ENCODE results near the gene CACNA1B.

Gene CACNA1B

GRCh38 chr9:138025908-138026307 is 148.3 kb downstream of the CACNA1B start:
- H3K27ac ChIP-seq: no peak overlapping the region
- no peaks in the 10 kb centered on the region for H3K9me3 ChIP-seq
- no peak for TF ChIP-seq CTCF (IDR thresholded peaks at IDR 0.05)
- no peaks in the 10 kb centered on the region for H3K4me1 ChIP-seq (ENCODE audit: control insufficient read depth in 1 of 2, insufficient read depth in 1 of 2, low read depth in 1 of 2, low read length in 1 of 2)
- H3K27me3 ChIP-seq: peaks cover 93% of the 10 kb centered on the region
- no peaks in the 10 kb centered on the region for H3K36me3 ChIP-seq
- no peak overlapping the region for H3K4me3 ChIP-seq (ENCODE audit: low read depth in 1 of 2, low read length in 1 of 2)

DNA sequence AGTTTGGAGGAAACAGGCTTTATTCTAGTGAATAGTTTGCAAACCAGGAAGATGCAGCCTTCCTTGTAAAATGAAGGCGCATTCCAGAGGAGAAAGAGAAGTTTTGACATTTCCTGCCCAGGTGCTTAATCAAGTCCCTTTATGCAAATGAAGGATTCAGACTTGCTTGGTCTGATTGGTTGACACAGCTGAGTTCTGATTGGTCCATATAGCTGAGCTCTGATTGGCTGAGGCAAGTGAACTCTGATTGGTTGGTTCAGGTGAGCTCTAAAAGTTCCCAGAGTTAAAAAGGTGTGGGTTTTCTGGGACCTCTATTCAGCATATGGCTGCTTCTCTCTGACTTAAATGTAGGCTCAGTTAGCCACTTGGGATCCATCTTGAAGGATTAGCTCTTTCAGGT is 151.0 kb downstream of the CACNA1B start:
- Histone ChIP-seq H3K4me3 (ENCODE audit: low read depth in 1 of 2, low read length in 1 of 2) (no peak overlapping the region), H3K4me1 (ENCODE audit: control insufficient read depth in 1 of 2, insufficient read depth in 1 of 2, low read depth in 1 of 2, low read length in 1 of 2) (no peaks in the 10 kb centered on the region), H3K27ac (no peak overlapping the region), H3K36me3 (no peaks in the 10 kb centered on the region), H3K27me3 (peaks cover 74% of the 10 kb centered on the region), H3K9me3 (no peaks in the 10 kb centered on the region)
- no peak for TF ChIP-seq CTCF (IDR thresholded peaks at IDR 0.05)

DNA sequence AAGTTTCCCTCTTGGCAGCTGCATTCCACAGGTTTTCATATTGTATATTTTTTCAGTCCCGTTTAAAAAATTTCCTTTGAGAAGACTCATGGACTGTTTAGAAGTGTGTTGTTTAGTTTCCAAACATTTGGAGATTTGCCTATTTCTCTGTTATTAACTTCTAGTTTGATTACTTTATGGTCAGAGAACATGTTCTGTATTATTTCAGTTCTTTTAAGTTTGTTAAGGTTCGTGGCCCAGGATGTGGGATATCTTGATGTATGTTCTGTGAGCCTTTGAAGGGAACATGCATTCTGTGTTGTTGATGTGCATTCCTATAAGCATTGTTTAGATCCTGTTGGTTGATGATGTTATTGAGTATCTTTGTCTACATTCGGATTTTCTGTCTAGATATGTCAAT is 153.6 kb downstream of the CACNA1B start:
- Histone ChIP-seq H3K9me3 (no peaks in the 10 kb centered on the region), H3K36me3 (no peaks in the 10 kb centered on the region)

DNA sequence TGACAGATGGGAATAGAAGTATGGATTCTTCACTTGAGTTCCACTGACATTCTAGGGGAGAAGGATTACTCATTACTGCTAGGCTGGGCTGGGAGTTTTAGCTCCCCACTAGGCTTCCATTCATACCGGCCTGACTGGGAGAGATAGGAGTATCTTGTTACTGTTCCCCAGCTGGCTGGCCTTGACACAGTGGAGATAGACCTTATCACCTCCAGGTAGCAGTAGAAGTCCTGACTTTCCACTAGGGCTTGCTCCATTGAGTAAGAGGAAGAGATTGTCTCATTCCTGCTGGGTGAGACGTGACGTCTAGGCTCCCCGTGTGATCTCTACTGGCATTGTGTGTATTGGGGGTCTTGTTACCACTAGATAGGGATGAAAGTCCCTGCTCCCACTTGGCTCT is 156.4 kb downstream of the CACNA1B start:
- no peaks in the 10 kb centered on the region for H3K4me1 ChIP-seq (ENCODE audit: control insufficient read depth in 1 of 2, insufficient read depth in 1 of 2, low read depth in 1 of 2, low read length in 1 of 2)
- H3K4me3 ChIP-seq (ENCODE audit: low read depth in 1 of 2, low read length in 1 of 2): no peak overlapping the region
- no peak for TF ChIP-seq CTCF (IDR thresholded peaks at IDR 0.05)

More for the DNA sequence above, 153.6 kb downstream of the CACNA1B start:
- no peak for TF ChIP-seq CTCF (IDR thresholded peaks at IDR 0.05)
- H3K27ac ChIP-seq: no peak overlapping the region
- H3K4me1 ChIP-seq (ENCODE audit: control insufficient read depth in 1 of 2, insufficient read depth in 1 of 2, low read depth in 1 of 2, low read length in 1 of 2): no peaks in the 10 kb centered on the region
- no peak overlapping the region for H3K4me3 ChIP-seq (ENCODE audit: low read depth in 1 of 2, low read length in 1 of 2)
- H3K27me3 ChIP-seq: peaks cover 55% of the 10 kb centered on the region

GRCh38 chr9:138037140-138037539 is 159.6 kb downstream of the CACNA1B start:
- Histone ChIP-seq H3K4me3 (ENCODE audit: low read depth in 1 of 2, low read length in 1 of 2) (no peak overlapping the region), H3K27me3 (peaks cover 26% of the 10 kb centered on the region), H3K4me1 (ENCODE audit: control insufficient read depth in 1 of 2, insufficient read depth in 1 of 2, low read depth in 1 of 2, low read length in 1 of 2) (no peaks in the 10 kb centered on the region), H3K36me3 (no peaks in the 10 kb centered on the region), H3K27ac (no peak overlapping the region), H3K9me3 (no peaks in the 10 kb centered on the region)
- no peak for TF ChIP-seq CTCF (IDR thresholded peaks at IDR 0.05)

More for the DNA sequence above, 156.4 kb downstream of the CACNA1B start:
- Histone ChIP-seq H3K36me3 (no peaks in the 10 kb centered on the region), H3K27me3 (peaks cover 39% of the 10 kb centered on the region), H3K9me3 (no peaks in the 10 kb centered on the region), H3K27ac (no peak overlapping the region)

DNA sequence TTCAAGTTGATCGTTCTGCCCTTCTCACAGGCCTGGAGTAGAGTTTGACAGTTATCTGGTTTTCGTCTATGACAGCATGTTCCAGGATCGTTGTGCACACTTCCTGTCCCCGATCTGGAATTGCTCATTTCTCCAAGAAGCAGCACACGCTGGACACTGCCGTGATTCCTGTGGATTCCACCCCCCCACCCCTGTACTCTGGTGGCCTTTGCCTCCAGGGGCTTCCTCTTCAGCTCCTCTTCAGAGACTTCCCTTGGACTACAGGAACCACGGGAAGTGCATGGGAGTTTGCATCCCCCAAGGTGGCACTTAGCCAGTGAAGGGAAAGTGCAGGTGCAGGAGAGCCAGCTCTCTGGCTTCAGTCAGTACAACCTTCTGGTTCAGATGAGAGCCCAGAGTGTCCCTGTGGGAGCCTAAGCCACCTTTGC is 160.7 kb downstream of the CACNA1B start:
- no peak overlapping the region for H3K27ac ChIP-seq
- peaks cover 26% of the 10 kb centered on the region for H3K27me3 ChIP-seq
- TF ChIP-seq CTCF (IDR thresholded peaks at IDR 0.05): no peak
- H3K4me3 ChIP-seq (ENCODE audit: low read depth in 1 of 2, low read length in 1 of 2): no peak overlapping the region
- H3K9me3 ChIP-seq: no peaks in the 10 kb centered on the region
- H3K36me3 ChIP-seq: no peaks in the 10 kb centered on the region
- no peaks in the 10 kb centered on the region for H3K4me1 ChIP-seq (ENCODE audit: control insufficient read depth in 1 of 2, insufficient read depth in 1 of 2, low read depth in 1 of 2, low read length in 1 of 2)

All from neutrophil (primary cell).